Right lobe of liver (tissue), 6 donors: ENCODE data around the gene DENND2A. TPM values are rescaled to one million over a fixed set of nuclear protein-coding genes. Genes with fewer than 3 reads are reported as not detected.
"Not testable (repeated sequence)": the region's sequence is repeated elsewhere in the genome, so short reads cannot be mapped to it uniquely, and the experiment has no call there.

ENCODE experiments used
- ATAC-seq, 4 donors: fragments of 200-7000 bp; cut with Tn5 transposase; one replicate each; pipeline ENCODE4 v1.9.1; 2020; ENCODE audit warnings: mild to moderate bottlenecking in 4 of 4, moderate library complexity in 4 of 4
- DNase-seq, 3 donors: peaks; one replicate each; pipeline ENCODE4 v3.0.0-alpha.2; 2020
- H3K27ac ChIP-seq, 3 donors: fragments of 200-600 bp; one replicate each; pipeline ENCODE4 v1.8.0; 2022
- H3K27me3 ChIP-seq, 2 donors: fragments of 200-600 bp; one replicate each; pipeline ENCODE4 v1.8.0; 2022
- H3K36me3 ChIP-seq, 4 donors: fragments of 200-600 bp; sonication (generic) in 1 of 4; one replicate each; pipeline versions ENCODE4 v1.5.1 to v1.8.0; 2017 to 2022; ENCODE audit warnings: control low read depth in 1 of 4
- H3K4me1 ChIP-seq, 4 donors: fragments of 200-600 bp; sonication (generic) in 1 of 4; one replicate each; pipeline versions ENCODE4 v1.5.1 to v1.8.0; 2017 to 2022; ENCODE audit warnings: control low read depth in 1 of 4
- H3K4me3 ChIP-seq, 3 donors: fragments of 200-600 bp; one replicate each; pipeline ENCODE4 v1.8.0; 2022
- H3K9me3 ChIP-seq, 4 donors: fragments of 200-600 bp; sonication (generic) in 1 of 4; one replicate each; pipeline versions ENCODE4 v1.5.1 to v1.8.0; 2017 to 2022; ENCODE audit warnings: control low read depth in 1 of 4
- POLR2A ChIP-seq: fragments of 450-650 bp; IDR thresholded peaks from one replicate; pipeline ENCODE4 v1.6.1; 2017; ENCODE audit warnings: antibody characterized with exemption, mild to moderate bottlenecking
- WGBS: methylation state at CpG from one replicate; pipeline ENCODE4 v1.1.6; 2018; ENCODE audit warnings: low coverage, low lambda C conversion rate; ENCODE audit not compliant: insufficient coverage; ENCODE audit errors: missing lambda C conversion rate; 5-methylcytosine and 5-hydroxymethylcytosine counted together
- intact Hi-C, 2 donors: fragments of 100-400 bp; cut with DNase I; formaldehyde crosslinking; loops; one replicate each; pipeline versions ENCODE4 v1.11.2 to v1.14.1; 2022
- total RNA-seq, 6 experiments: library from RNA; depleted of rRNA in 2 of 6; stranded (reverse); fragments of >200 nt in 2 of 6; fragmentation: NEBNext Ultra II Directional in 3 of 6; extraction: Animal tissue kit (Norgen Biotek cat#: 25700) in 3 of 6; gene quantifications; one replicate each; pipeline versions ENCODE4 v1.1.0 to v1.2.4, GENCODE V29; 2016 to 2023
- TF ChIP-seq, protein P1 (sequence below), 4 donors: fragments of 200-600 bp in 3 of 4; fragments of 450-650 bp in 1 of 4; IDR thresholded peaks; one replicate each; pipeline versions ENCODE4 v1.5.1 to v1.8.0; 2016 to 2022; ENCODE audit warnings: antibody characterized with exemption in 4 of 4, mild to moderate bottlenecking in 2 of 4
- donor health status: DM: no; HTN: yes; CAD: no.
- donor health status: DM: no; HTN: no; CAD: no.
- donor health status: DM: no; HTN: no; CAD: no.
- donor health status: DM: no; HTN: yes; CAD: no.
- donor health status: DM: no; HTN: yes; CAD: no.

The DENND2A gene
- total RNA-seq, 6 experiments from 2014 or later, result 1.4 to 3.6 (median 2.4) TPM

GRCh38 chr7:140557069-140557468, 83.5 kb downstream of the DENND2A start:
- intact Hi-C loops, result no loop called here
- Histone ChIP-seq H3K4me3 (no peak overlapping the region), H3K27ac (no peak overlapping the region), H3K9me3 (no peaks in the 10 kb centered on the region), H3K36me3 (no peaks in the 10 kb centered on the region), H3K4me1 (no peaks in the 10 kb centered on the region), H3K27me3 (no peaks in the 10 kb centered on the region)
- no peak for DNase-seq
- TF ChIP-seq POLR2A, result no peak
- TF ChIP-seq, protein P1, sequence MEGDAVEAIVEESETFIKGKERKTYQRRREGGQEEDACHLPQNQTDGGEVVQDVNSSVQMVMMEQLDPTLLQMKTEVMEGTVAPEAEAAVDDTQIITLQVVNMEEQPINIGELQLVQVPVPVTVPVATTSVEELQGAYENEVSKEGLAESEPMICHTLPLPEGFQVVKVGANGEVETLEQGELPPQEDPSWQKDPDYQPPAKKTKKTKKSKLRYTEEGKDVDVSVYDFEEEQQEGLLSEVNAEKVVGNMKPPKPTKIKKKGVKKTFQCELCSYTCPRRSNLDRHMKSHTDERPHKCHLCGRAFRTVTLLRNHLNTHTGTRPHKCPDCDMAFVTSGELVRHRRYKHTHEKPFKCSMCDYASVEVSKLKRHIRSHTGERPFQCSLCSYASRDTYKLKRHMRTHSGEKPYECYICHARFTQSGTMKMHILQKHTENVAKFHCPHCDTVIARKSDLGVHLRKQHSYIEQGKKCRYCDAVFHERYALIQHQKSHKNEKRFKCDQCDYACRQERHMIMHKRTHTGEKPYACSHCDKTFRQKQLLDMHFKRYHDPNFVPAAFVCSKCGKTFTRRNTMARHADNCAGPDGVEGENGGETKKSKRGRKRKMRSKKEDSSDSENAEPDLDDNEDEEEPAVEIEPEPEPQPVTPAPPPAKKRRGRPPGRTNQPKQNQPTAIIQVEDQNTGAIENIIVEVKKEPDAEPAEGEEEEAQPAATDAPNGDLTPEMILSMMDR (IDR thresholded peaks at IDR 0.05), result no peak
- ATAC-seq, result no peak
- 95% methylated on average over 6 of the region's 6 CpGs for WGBS

DNA sequence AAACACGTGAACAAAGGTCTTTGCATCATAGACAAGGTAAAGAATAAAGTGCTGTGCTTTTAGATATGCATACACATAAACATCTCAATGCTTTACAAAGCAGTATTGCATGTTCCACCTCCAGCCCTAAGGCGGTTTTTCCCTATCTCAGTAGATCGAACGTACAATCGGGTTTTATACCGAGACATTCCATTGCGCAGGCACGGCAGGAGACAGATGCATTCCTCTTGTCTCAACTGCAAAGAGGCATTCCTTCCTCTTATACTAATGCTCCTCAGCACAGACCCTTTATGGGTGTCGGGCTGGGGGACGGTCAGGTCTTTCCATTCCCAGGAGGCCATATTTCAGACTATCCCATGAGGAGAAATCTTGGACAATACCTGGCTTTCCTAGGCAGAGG, 87.4 kb downstream of the DENND2A start:
- H3K36me3 ChIP-seq, H3K9me3 ChIP-seq, ATAC-seq, H3K4me1 ChIP-seq, H3K27ac ChIP-seq, DNase-seq, H3K4me3 ChIP-seq, intact Hi-C loops, H3K27me3 ChIP-seq: not testable (repeated sequence)
- WGBS, result 72% methylated on average over 9 of the region's 10 CpGs

- Histone ChIP-seq H3K36me3 (no peaks in the 10 kb centered on the region), H3K4me1 (no peaks in the 10 kb centered on the region), H3K27ac (no peak overlapping the region), H3K4me3 (no peak overlapping the region), H3K9me3 (no peaks in the 10 kb centered on the region), H3K27me3 (no peaks in the 10 kb centered on the region)
- WGBS, result 81% methylated on average over 4 of the region's 4 CpGs
- intact Hi-C loops, result no loop called here
- no peak for DNase-seq
- ATAC-seq, result no peak
- TF ChIP-seq POLR2A, result no peak
- TF ChIP-seq, protein P1 (IDR thresholded peaks at IDR 0.05), result no peak
These were observed 88.4 kb downstream of the DENND2A start for GRCh38 chr7:140552240-140552679.

GRCh38 chr7:140551355-140552239, 89.0 kb downstream of the DENND2A start:
- DNase-seq (no peak), ATAC-seq (peak in 3 of 4 donors; percentile 51 to 69 (median 64))
- Histone ChIP-seq H3K27ac (no peak overlapping the region), H3K36me3 (no peaks in the 10 kb centered on the region), H3K27me3 (no peaks in the 10 kb centered on the region), H3K4me1 (no peaks in the 10 kb centered on the region), H3K4me3 (no peak overlapping the region), H3K9me3 (no peaks in the 10 kb centered on the region)
- intact Hi-C loops, result no loop called here
- WGBS, result 80% methylated on average over 9 of the region's 10 CpGs
- TF ChIP-seq, protein P1 (IDR thresholded peaks at IDR 0.05), result no peak
- TF ChIP-seq POLR2A, result no peak

DNA sequence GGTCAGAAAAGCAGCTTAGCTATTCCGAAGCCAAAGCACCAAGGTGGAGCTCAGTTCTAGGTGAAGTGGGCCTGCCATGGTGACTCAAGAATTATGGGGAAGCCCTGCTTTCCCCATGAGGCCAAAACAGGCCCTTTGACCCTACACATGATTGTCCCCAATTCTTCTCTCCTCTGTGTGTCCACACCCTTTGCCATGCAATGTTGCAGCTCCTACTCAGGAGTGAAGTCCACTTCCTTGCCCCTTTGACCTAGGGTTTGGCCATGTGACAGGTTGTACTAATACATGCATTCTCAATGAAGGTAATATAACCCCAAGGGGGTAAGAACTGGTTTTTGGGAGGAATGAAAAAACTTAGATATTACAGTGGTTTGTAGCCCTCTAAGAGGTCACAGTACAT, 93.7 kb downstream of the DENND2A start:
- no peak overlapping the region for H3K27ac ChIP-seq
- H3K4me1 ChIP-seq, result peaks cover 0 to 20% (median 0%) of the 10 kb centered on the region in 4 donors
- no peaks in the 10 kb centered on the region for H3K27me3 ChIP-seq
- DNase-seq (no peak), ATAC-seq (peak in 3 of 4 donors; percentile 22 to 45 (median 28))
- no peaks in the 10 kb centered on the region for H3K36me3 ChIP-seq
- H3K4me3 ChIP-seq, result no peak overlapping the region
- no CpG with 5 or more reads among the region's 1 CpG for WGBS
- no peaks in the 10 kb centered on the region for H3K9me3 ChIP-seq
- TF ChIP-seq, protein P1 (IDR thresholded peaks at IDR 0.05), result no peak
- no peak for TF ChIP-seq POLR2A
- intact Hi-C loops, result no loop called here
